ENCODE measurements around the gene TLCD3A. TPM values are rescaled to one million over a fixed set of nuclear protein-coding genes. Genes with fewer than 3 reads are reported as not detected.

TLCD3A gene
- total RNA-seq, 2 experiments from 2014 or later = 8.3 to 11.7 TPM

GRCh38 chr17:733743-734142 lies 1.3 kb downstream of the TLCD3A start:
- POLR2A ChIA-PET = no interaction called here
- CTCF ChIA-PET (ENCODE audit: unreplicated experiment) = no interaction called here
- TF ChIP-seq, protein P1, sequence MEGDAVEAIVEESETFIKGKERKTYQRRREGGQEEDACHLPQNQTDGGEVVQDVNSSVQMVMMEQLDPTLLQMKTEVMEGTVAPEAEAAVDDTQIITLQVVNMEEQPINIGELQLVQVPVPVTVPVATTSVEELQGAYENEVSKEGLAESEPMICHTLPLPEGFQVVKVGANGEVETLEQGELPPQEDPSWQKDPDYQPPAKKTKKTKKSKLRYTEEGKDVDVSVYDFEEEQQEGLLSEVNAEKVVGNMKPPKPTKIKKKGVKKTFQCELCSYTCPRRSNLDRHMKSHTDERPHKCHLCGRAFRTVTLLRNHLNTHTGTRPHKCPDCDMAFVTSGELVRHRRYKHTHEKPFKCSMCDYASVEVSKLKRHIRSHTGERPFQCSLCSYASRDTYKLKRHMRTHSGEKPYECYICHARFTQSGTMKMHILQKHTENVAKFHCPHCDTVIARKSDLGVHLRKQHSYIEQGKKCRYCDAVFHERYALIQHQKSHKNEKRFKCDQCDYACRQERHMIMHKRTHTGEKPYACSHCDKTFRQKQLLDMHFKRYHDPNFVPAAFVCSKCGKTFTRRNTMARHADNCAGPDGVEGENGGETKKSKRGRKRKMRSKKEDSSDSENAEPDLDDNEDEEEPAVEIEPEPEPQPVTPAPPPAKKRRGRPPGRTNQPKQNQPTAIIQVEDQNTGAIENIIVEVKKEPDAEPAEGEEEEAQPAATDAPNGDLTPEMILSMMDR (conservative IDR thresholded peaks at IDR 0.05; ENCODE audit: low read length) = no peak
- TF ChIP-seq EZH2phosphoT487 (IDR thresholded peaks at IDR 0.05; ENCODE audit: borderline replicate concordance, low read depth, low read length) = no peak
- Histone ChIP-seq H3K79me2 (ENCODE audit: insufficient read depth, low read depth, low read length) (no peaks in the 10 kb centered on the region), H3K9me3 (ENCODE audit: low read length) (no peaks in the 10 kb centered on the region), H3K9me2 (ENCODE audit: insufficient read depth, low read length) (no peaks in the 10 kb centered on the region), H4K20me1 (ENCODE audit: insufficient read depth, low read length) (peaks cover 5% of the 10 kb centered on the region; the same call in 1 of the 2 replicates), H3K4me2 (ENCODE audit: low read length) (peak overlapping the region; percentile 70; the same call in 1 of the 2 replicates), H3K27ac (ENCODE audit: low read depth, low read length, poor library complexity, severe bottlenecking) (no peak overlapping the region), H3K4me3 (ENCODE audit: low read depth, low read length, poor library complexity, severe bottlenecking) (no peak overlapping the region), H2AFZ (ENCODE audit: low read length) (no peak overlapping the region), H3K4me1 (ENCODE audit: insufficient read depth, low read length, poor library complexity, severe bottlenecking) (no peaks in the 10 kb centered on the region), H3K36me3 (ENCODE audit: insufficient read depth, low read length) (peaks cover 13% of the 10 kb centered on the region)
- intact Hi-C loops (cut with micrococcal nuclease; ENCODE audit: unreplicated experiment) = no loop called here
- TSS peak; percentile 66 for BruUV-seq (replicated peaks)
- no peak for DNase-seq (ENCODE audit: low spot score)

GRCh38 chr17:737561-738113 lies 5.2 kb downstream of the TLCD3A start:
- no TSS peak for BruUV-seq (replicated peaks)
- H3K4me3 ChIP-seq (ENCODE audit: low read depth, low read length, poor library complexity, severe bottlenecking) = no peak overlapping the region
- peaks cover 5% of the 10 kb centered on the region; the same call in 1 of the 2 replicates for H4K20me1 ChIP-seq (ENCODE audit: insufficient read depth, low read length)
- ChIA-PET CTCF (ENCODE audit: unreplicated experiment) (no interaction called here), POLR2A (interaction anchor here (1.5 kb wide), 1 partner anchor 13 kb away, joined by 4 read pairs; no protein-coding TSS in a partner anchor)
- no peak overlapping the region for H3K27ac ChIP-seq (ENCODE audit: low read depth, low read length, poor library complexity, severe bottlenecking)
- no peaks in the 10 kb centered on the region for H3K9me3 ChIP-seq (ENCODE audit: low read length)
- H3K4me1 ChIP-seq (ENCODE audit: insufficient read depth, low read length, poor library complexity, severe bottlenecking) = peaks cover 6% of the 10 kb centered on the region
- intact Hi-C loops (cut with micrococcal nuclease; ENCODE audit: unreplicated experiment) = no loop called here
- H3K4me2 ChIP-seq (ENCODE audit: low read length) = no peak overlapping the region
- no peak for DNase-seq (ENCODE audit: low spot score)
- TF ChIP-seq EZH2phosphoT487 (IDR thresholded peaks at IDR 0.05; ENCODE audit: borderline replicate concordance, low read depth, low read length) = no peak
- TF ChIP-seq, protein P1 (conservative IDR thresholded peaks at IDR 0.05; ENCODE audit: low read length) = no peak
- no peaks in the 10 kb centered on the region for H3K79me2 ChIP-seq (ENCODE audit: insufficient read depth, low read depth, low read length)
- H3K36me3 ChIP-seq (ENCODE audit: insufficient read depth, low read length) = peaks cover 45% of the 10 kb centered on the region
- no peaks in the 10 kb centered on the region for H3K9me2 ChIP-seq (ENCODE audit: insufficient read depth, low read length)
- H2AFZ ChIP-seq (ENCODE audit: low read length) = no peak overlapping the region

DNA sequence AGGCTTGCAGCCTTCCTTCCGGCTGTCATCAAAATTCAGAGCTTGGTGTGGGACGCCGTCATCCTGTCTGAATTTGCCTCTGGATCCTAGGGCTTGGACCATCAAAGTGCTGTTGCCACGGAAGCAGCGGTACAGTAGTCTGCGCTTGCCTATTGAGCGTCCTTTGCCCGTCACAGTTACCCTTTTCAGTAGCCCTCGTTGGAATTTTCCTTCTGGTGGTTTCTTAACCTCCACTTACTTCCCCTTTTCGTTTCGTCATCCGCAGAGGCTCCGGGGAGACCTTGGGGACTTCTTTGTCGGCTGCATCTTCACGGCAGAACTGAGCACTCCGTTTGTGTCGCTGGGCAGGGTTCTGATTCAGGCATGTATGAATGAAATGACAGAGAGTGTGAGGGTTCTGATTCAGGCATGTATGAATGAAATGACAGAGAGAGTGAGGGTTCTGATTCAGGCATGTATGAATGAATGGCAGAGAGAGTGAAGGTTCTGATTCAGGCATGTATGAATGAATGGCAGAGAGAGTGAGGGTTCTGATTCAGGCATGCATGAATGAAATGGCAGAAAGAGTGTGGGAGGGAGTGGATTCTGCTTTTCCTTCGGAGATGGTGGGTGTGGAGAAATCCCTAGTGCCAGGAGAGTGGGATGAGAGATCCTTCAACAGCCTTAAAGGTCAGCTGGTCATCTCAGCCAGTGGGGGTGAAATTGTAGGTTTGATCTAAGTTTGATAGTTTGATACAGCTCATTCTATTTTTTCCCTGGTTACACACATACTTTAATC lies 8.0 kb downstream of the TLCD3A start:
- Histone ChIP-seq H3K4me1 (ENCODE audit: insufficient read depth, low read length, poor library complexity, severe bottlenecking) (peaks cover 6% of the 10 kb centered on the region), H3K27ac (ENCODE audit: low read depth, low read length, poor library complexity, severe bottlenecking) (no peak overlapping the region), H3K4me2 (ENCODE audit: low read length) (no peak overlapping the region), H3K4me3 (ENCODE audit: low read depth, low read length, poor library complexity, severe bottlenecking) (no peak overlapping the region), H4K20me1 (ENCODE audit: insufficient read depth, low read length) (peaks cover 11% of the 10 kb centered on the region; the same call in 1 of the 2 replicates), H3K9me3 (ENCODE audit: low read length) (no peaks in the 10 kb centered on the region), H3K9me2 (ENCODE audit: insufficient read depth, low read length) (no peaks in the 10 kb centered on the region), H3K36me3 (ENCODE audit: insufficient read depth, low read length) (peaks cover 73% of the 10 kb centered on the region), H3K79me2 (ENCODE audit: insufficient read depth, low read depth, low read length) (peaks cover 17% of the 10 kb centered on the region), H2AFZ (ENCODE audit: low read length) (no peak overlapping the region)
- TF ChIP-seq, protein P1 (conservative IDR thresholded peaks at IDR 0.05; ENCODE audit: low read length) = no peak
- TF ChIP-seq EZH2phosphoT487 (IDR thresholded peaks at IDR 0.05; ENCODE audit: borderline replicate concordance, low read depth, low read length) = no peak
- ChIA-PET POLR2A (interaction anchor here (1.1 kb wide), 1 partner anchor 28 kb away, joined by 4 read pairs; no protein-coding TSS in a partner anchor), CTCF (ENCODE audit: unreplicated experiment) (no interaction called here)
- DNase-seq (ENCODE audit: low spot score) = no peak
- no TSS peak for BruUV-seq (replicated peaks)
- intact Hi-C loops (cut with micrococcal nuclease; ENCODE audit: unreplicated experiment) = no loop called here
